Suprapubic skin (tissue), 4 donors: ENCODE results near the gene NUDT12.

Experiments
- CTCF ChIP-seq, 2 donors: fragments of 200-600 bp in 1 of 2; fragments of 450-650 bp in 1 of 2; sonication (generic) in 1 of 2; IDR thresholded peaks; one replicate each; pipeline ENCODE4 v1.5.1; 2016 to 2019; ENCODE audit warnings: antibody characterized with exemption in 2 of 2, mild to moderate bottlenecking in 1 of 2, moderate library complexity in 1 of 2
- POLR2A ChIP-seq, 2 donors: fragments of 450-650 bp; IDR thresholded peaks; one replicate each; pipeline ENCODE4 v1.6.1; 2017; ENCODE audit warnings: antibody characterized with exemption in 2 of 2, mild to moderate bottlenecking in 2 of 2, moderate library complexity in 2 of 2
- POLR2AphosphoS5 ChIP-seq, 3 donors: sonication (generic); formaldehyde crosslinking; IDR thresholded peaks; one replicate each; pipeline ENCODE4 v1.6.1; 2017; ENCODE audit warnings: antibody characterized with exemption in 3 of 3

GRCh38 chr5:103571730-103572129 lies 9.1 kb upstream of the NUDT12 start:
- TF ChIP-seq CTCF (IDR thresholded peaks at IDR 0.05) (no peak), POLR2AphosphoS5 (IDR thresholded peaks at IDR 0.05) (no peak), POLR2A (IDR thresholded peaks at IDR 0.05) (no peak)
